NCI-H1436 treated with DMSO at 0.1 percent for 48 hours (cell line): Measurements from ENCODE around the gene DPYSL3.

ENCODE experiments used
- DNase-seq: peaks from one replicate; lab custom pipeline; 2025; lab: John Stamatoyannopoulos, UW

DPYSL3 gene

DNA sequence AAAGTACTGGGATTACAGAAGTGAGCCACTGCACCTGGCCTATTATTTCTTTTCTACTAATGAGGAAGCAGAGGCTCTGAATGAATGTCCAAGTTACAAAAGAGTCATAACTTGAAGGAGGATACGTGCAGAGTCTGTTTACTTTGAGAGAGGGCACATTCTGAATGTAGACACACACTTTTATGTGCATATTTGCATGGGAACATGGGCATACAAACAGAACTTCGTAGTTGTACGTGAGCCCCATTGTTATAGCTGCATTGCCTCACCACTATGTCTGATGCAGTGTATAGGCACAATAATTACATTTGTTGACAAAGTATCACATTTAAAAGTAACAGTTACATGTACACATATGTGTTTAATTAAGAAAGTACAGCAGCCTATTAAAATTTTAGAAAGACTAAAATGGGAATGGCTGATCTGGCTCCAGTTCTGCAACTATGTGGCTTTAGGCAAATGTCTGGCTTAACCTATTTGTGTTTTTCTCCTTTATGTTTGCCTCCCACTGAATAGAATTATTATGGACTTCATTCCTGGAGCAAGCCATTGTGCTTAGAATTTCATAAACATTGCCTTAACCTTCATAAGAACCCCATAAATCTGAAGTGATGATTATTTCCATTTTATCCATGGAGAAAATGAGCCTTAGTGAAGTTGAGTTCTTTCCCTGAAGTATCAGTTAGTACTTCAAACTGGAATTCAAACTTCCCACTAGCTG lies 3.0 kb upstream of the DPYSL3 start:
- DNase-seq, result no peak

- no peak for DNase-seq
These were observed 1.0 kb upstream of the DPYSL3 start for GRCh38 chr5:147510885-147511284.

- DNase-seq, result no peak
These were observed 693 bp downstream of the DPYSL3 start for GRCh38 chr5:147509041-147509709.

DNA sequence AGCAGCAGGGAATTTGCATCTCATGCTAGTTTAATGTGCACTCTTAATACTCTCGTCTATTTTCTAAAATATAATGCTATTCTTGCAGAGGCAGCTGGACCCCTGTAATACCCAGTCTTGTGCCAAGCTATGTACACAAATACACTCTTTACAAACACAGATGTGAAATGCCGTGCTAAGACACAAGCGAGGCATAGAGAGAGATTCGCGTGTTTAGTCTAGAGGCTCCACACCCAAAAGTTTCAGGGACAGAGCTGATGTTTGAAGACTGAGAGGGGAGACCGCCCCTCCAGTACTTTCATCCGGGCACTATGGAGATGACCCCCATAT lies 1.2 kb downstream of the DPYSL3 start:
- DNase-seq, result no peak

- no peak for DNase-seq
These were observed 2.3 kb downstream of the DPYSL3 start for GRCh38 chr5:147507480-147508126.

DNA sequence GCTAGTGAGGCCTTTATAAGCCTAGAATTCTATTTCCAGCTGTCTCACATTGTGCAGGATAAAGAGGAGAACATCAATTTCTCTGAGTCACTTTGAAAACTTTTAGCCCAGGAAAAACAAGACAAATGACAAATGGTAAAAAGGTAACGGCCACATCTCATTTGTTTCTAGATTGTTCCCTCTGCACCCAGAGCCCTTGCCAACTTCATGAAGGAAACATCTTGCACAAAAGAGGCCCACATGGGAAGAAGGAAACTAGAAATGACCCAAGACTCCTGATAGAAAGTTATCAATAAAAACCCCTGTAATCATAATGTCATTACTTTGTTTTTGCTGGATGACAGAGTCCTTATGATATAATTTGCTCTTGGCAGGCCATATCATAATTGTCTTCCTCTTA lies 5.3 kb downstream of the DPYSL3 start:
- DNase-seq, result no peak

DNA sequence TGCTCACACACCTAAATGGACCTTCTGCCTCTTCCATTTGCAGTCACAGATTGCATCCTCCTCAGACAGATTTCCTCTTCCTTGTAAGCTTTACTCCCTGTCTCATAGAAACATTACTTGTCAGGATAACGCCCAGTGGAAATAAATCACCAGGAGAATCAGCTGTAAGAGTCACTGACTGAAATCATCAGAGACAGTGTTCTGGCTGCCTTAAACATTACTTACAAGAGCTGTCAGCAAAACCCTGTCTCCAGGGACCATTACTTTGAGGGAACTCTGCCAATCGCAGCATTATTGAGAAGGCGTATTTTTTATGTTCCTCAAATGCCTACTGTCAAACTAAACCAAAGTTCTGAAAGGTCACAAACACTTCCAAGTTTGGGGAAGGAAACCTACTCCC lies 5.9 kb downstream of the DPYSL3 start:
- peak; percentile 51 for DNase-seq

DNA sequence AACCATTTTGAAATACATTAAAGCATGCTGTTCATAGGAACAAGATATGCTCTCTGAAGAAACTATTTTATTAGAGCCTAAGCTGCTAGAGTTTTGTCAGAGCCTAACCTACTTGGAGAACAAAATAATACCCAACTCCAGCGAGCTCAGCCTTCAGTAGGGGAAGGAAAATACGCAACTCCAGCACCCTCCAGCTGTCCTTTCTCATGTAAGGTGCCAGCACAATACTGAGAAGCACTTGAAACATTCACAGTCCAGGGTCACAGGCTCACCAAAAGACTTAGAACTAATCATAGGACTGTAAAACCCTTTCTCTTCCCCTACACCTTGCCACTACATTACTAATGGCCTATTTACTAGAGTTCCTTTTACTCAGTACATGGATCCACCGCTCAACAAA lies 18.9 kb downstream of the DPYSL3 start:
- DNase-seq, result no peak

GRCh38 chr5:147487031-147487750 lies 22.7 kb downstream of the DPYSL3 start:
- DNase-seq, result no peak

GRCh38 chr5:147485814-147486213 lies 24.1 kb downstream of the DPYSL3 start:
- no peak for DNase-seq

- no peak for DNase-seq
These were observed 24.8 kb downstream of the DPYSL3 start for GRCh38 chr5:147485046-147485445.

DNA sequence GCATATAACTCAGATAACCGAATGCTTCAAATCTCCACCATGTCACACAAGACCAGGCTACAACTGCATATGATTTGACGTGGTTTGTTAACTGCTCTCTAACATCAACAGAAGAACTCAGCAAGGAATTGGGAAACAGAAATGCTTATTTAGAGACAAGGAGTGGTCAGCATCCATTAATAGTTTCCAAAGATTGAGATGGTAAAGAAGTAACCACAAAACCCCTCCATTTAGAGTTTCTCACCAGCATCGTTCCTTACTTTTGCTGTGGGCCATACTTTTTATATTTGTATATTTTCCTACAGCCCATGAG lies 25.2 kb downstream of the DPYSL3 start:
- DNase-seq, result no peak

DNA sequence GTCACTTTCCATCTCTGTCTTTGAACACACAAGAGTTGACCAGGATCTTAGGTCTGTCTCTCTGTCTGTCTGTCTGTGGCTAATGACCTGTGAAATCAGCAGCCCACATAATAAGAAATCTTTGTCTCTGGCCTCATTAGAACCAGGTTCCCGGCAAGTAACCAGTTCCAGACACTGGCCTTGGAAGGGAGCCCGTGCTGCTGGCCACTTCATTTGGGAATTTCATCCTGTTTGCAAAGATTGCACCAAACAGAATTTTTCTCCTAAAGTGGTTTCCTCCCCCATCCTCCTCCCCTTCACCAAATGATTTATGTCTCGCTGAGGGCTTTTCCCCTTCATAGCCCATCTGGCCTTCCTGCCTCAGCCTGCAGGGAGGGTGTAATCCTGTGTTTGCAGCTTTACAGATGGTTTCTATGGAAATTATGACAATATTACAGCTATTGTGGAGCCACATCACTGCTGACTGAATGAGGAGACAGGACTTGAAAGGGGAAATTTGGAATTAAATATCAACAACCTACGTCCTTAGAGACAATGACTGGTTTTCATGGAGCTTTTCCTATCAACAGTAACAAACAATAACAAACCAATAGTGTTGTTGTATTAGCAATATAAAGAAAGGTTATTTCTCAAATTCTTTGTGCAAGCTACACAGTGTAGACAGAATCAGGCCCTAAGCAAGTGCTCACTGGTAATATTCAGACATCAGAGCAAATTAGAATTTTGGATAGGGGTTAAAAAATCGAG lies 25.7 kb downstream of the DPYSL3 start:
- peak; percentile 84 for DNase-seq

GRCh38 chr5:147483188-147483790 lies 26.6 kb downstream of the DPYSL3 start:
- DNase-seq, result peak; percentile 98

DNA sequence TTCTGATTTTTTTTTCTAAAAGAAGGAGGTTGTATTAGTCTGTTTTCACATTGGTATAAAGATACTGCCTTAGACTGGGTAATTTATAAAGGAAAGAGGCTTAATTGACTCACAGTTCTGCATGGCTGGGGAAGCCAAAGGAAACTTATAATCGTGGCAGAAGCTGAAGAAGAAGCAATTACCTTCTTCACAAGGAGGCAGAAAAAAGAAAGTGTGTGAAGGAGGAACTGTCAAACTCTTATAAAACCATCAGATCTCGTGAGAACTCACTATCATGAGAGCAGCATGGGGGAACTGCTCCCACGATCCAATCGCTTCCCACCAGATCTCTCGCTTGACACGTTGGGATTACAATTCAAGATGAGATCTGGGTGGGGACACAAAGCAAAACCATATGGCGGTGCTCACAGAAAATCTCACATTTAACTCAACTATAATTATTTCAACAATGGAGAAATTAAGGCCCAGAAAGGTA lies 27.1 kb downstream of the DPYSL3 start:
- no peak for DNase-seq

- DNase-seq, result no peak
These were observed 27.8 kb downstream of the DPYSL3 start for GRCh38 chr5:147481874-147482705.

DNA sequence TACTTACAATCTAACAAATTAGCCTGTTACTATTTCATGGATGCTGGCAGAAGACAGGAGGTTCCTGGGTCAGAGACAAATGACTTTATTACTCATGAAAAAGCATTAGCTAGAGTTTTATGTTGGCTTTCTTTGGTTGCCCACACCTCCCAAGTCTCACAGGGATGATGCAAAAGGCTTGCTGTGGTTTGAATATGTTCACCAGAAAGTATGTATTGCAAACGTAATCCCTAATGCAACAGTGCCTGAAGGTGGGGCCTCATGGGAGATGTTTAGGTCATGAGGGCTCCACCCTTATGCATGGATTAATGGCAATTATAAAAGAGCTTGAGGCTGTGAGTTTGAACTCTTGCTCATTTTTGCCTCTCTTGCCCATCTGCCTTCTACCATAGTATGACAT lies 28.5 kb downstream of the DPYSL3 start:
- no peak for DNase-seq

GRCh38 chr5:147479949-147480348 lies 29.9 kb downstream of the DPYSL3 start:
- DNase-seq, result no peak

DNA sequence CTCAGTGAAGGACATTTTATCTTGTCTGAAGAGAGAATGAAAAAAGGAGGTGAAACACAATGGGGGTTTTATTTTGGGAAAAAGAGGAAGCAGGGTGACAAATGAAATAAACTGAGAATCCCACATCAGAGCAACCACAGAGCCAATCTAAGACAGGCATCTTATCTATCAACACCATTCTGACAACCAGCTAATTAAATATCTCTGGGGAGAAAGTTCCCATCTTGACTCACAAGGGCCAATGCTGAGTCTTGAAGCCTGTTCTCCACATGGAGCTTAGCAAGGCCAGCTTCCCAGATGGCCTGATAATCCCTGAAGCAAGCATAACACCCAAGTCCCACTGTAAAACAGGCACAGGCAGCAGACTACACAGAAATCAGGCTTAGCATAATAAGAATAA lies 30.4 kb downstream of the DPYSL3 start:
- no peak for DNase-seq

DNA sequence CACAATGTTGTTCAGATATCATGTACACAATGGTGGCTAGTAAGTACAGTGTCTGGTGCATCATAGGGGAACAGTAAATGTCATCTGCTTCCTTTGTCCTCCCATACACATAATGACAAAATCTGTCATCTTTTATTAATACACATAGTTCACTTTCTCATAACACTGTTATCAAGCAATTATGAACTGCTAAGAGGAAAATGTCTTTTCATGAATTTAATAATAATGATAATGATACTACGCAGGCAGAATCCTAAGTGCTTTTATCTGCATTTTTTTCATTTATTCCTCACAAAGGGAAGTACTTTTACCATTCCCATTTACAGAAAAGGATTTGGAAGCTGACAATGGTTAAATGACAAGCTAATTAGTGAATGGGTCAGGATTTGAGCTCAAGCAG lies 35.7 kb downstream of the DPYSL3 start:
- no peak for DNase-seq
